ENCODE results near the gene ARID1A. TPM values are rescaled to one million over a fixed set of nuclear protein-coding genes. Genes with fewer than 3 reads are reported as not detected.

The ARID1A gene
- total RNA-seq, 4 donors from 2014 or later, result 53.3 to 77.2 (median 54.9) TPM

DNA sequence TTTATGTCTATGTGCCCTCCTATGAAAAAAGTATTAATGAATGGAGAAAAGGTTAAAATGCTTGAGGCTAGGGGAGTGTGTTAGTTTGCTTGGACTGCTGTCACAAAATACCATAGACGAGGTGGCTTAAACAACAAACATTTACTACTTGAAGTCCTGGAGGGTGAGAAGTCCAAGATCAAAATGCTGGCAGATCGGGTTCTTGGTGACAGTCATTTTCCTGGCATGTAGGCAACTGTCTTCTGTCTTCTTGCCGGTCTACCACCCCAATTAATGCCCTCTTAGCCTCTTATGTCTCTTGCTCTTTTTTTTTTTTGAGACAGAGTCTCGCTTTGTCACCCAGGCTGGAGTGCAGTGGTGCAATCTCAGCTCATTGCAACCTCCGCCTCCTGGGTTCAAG is 15.0 kb downstream of the ARID1A start:
- 80 to 81% methylated on average over 5 of the region's 5 CpGs for WGBS, 2 donors
- TF ChIP-seq POLR2A (IDR thresholded peaks at IDR 0.05), result no peak
- TF ChIP-seq, protein P1, sequence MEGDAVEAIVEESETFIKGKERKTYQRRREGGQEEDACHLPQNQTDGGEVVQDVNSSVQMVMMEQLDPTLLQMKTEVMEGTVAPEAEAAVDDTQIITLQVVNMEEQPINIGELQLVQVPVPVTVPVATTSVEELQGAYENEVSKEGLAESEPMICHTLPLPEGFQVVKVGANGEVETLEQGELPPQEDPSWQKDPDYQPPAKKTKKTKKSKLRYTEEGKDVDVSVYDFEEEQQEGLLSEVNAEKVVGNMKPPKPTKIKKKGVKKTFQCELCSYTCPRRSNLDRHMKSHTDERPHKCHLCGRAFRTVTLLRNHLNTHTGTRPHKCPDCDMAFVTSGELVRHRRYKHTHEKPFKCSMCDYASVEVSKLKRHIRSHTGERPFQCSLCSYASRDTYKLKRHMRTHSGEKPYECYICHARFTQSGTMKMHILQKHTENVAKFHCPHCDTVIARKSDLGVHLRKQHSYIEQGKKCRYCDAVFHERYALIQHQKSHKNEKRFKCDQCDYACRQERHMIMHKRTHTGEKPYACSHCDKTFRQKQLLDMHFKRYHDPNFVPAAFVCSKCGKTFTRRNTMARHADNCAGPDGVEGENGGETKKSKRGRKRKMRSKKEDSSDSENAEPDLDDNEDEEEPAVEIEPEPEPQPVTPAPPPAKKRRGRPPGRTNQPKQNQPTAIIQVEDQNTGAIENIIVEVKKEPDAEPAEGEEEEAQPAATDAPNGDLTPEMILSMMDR (IDR thresholded peaks at IDR 0.05), result no peak
- intact Hi-C loops (cut with DNase I; ENCODE audit: low total_unique reads), result no loop called here
- no peak overlapping the region for H3K4me3 ChIP-seq (ENCODE audit: low read depth, poor library complexity, severe bottlenecking)
- no peak for DNase-seq (ENCODE audit: low spot score in 2 of 2)

DNA sequence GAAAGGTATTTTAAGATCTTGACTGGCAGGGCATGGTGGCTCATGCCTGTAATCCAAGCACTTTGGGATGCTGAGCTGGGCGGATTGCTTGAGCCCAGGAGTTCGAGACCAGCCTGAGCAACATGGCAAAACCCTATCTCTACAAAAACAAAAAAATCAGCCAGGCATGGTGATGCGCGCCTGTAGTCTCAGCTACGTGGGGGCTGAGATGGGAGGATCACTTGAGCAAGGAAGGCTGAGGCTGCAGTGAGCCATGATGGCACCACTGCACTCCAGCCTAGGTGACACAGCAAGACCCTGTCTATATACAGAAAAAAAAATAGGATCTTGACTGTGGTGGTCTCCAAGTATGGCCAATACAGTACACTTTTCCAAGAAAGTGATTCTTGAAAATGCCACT is 16.0 kb downstream of the ARID1A start:
- WGBS, 2 donors, result 96% methylated on average over 5 of the region's 5 CpGs
- no peak for DNase-seq (ENCODE audit: low spot score in 2 of 2)
- intact Hi-C loops (cut with DNase I; ENCODE audit: low total_unique reads), result no loop called here
- no peak overlapping the region for H3K4me3 ChIP-seq (ENCODE audit: low read depth, poor library complexity, severe bottlenecking)
- TF ChIP-seq, protein P1 (IDR thresholded peaks at IDR 0.05), result no peak
- no peak for TF ChIP-seq POLR2A (IDR thresholded peaks at IDR 0.05)

DNA sequence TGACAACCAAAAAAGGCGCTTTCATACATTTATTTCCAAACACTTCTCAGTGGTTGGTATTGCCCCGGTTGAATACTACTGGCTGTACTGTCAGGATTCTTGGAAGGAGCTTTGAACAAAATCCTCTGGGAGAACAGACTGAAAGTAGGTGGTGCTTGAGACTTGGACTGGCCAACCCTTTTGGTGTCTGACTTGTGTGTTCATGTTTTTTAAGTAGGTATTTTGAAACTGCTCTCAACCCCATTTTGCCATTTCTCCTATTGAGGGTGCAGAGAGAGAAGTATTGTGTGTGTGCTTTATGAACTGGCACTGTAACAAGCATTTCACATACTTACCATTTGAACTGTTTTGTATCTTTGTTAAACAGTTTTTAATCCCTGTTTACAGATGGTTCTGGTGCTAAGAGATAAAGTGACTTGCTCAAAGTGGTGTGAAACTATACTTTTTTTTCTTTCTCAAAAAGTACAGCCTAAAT is 21.2 kb downstream of the ARID1A start:
- intact Hi-C loops (cut with DNase I; ENCODE audit: low total_unique reads), result no loop called here
- H3K4me3 ChIP-seq (ENCODE audit: low read depth, poor library complexity, severe bottlenecking), result no peak overlapping the region
- WGBS, 2 donors, result 33 to 34% methylated on average over 2 of the region's 2 CpGs
- no peak for DNase-seq (ENCODE audit: low spot score in 2 of 2)
- TF ChIP-seq, protein P1 (IDR thresholded peaks at IDR 0.05), result no peak
- no peak for TF ChIP-seq POLR2A (IDR thresholded peaks at IDR 0.05)

DNA sequence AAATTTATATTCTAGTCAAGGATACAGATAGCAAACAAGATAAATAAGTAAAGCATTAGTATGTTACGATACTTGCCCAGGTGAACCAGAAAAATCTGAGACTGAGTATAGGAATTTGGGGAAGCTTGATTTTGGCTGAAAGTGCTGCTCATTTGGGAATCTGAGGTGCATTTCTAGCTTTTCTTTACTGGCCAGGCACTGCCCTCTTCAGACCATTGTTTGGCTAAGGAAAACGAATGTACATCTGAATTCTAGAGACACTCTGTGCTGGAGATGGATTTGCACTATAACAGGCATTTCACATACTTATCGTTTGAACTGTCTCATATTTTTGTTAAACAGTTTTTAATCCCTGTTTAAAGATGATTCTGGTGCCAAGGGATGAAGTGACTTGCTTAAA is 23.4 kb downstream of the ARID1A start:
- intact Hi-C loops (cut with DNase I; ENCODE audit: low total_unique reads), result no loop called here
- 49 to 55% methylated on average over 3 of the region's 3 CpGs for WGBS, 2 donors
- TF ChIP-seq, protein P1 (IDR thresholded peaks at IDR 0.05), result no peak
- no peak for TF ChIP-seq POLR2A (IDR thresholded peaks at IDR 0.05)

DNA sequence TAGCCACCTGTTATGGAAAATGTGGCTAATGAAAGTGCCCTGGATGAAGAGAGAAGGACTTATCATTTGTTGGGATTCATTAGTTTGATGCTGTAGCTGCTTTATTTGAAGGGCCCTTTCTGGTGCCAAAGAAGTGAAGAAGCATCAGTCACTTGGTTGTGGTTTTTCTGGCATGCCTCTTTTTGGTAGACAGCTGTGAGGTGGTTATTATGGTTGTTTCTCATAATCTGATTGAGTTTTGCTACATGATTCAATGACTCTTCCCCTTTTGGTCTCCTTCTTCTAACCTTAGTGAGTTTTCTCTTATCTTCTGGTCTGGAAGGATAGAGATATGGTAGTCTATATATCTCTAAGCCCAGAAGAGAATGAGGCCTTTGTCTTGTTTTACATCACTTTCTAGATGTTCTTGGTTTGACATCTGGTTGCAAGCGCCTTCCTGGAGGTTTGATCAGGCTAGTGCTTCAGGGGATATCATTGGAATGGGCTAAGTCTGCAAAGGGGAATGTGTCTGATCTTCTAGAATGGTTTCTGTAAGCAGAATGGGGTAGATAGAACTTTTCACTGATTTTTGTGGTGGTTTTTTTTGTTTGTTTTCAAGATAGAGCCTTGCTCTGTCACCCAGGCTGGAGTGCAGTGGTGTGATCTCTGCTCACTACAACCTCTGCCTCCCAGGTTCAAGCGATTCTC is 26.0 kb downstream of the ARID1A start:
- no peak for TF ChIP-seq POLR2A (IDR thresholded peaks at IDR 0.05)
- TF ChIP-seq, protein P1 (IDR thresholded peaks at IDR 0.05), result no peak
- WGBS, 2 donors, result 92 to 94% methylated on average over 2 of the region's 2 CpGs
- no peak for DNase-seq (ENCODE audit: low spot score in 2 of 2)
- no peak overlapping the region for H3K4me3 ChIP-seq (ENCODE audit: low read depth, poor library complexity, severe bottlenecking)
- intact Hi-C loops (cut with DNase I; ENCODE audit: low total_unique reads), result loop anchor here (10.0 kb wide), 1 partner anchor 53 kb away; no protein-coding TSS in a partner anchor

More for the DNA sequence above, 23.4 kb downstream of the ARID1A start:
- no peak overlapping the region for H3K4me3 ChIP-seq (ENCODE audit: low read depth, poor library complexity, severe bottlenecking)
- DNase-seq (ENCODE audit: low spot score in 2 of 2), result no peak
